HepG2 (cell line): Measurements from ENCODE around the gene NDUFAF5. TPM values are rescaled to one million over a fixed set of nuclear protein-coding genes. Genes with fewer than 3 reads are reported as not detected.

Source experiments
- ATM ChIP-seq: fragments of 450-650 bp; IDR thresholded peaks from 2 replicates; pipeline ENCODE4 v1.7.1; 2017; ENCODE audit warnings: mild to moderate bottlenecking, borderline replicate concordance
- CCDC6 ChIP-seq: sonication (generic); formaldehyde crosslinking; IDR thresholded peaks from 2 replicates; pipeline ENCODE4 v1.8.1; 2022; ENCODE audit warnings: mild to moderate bottlenecking, missing genetic modification reagents, moderate library complexity
- FOXO1 ChIP-seq: sonication (generic); formaldehyde crosslinking; IDR thresholded peaks from 2 replicates; pipeline ENCODE4 v1.4.0; 2020; ENCODE audit warnings: missing genetic modification reagents
- HNRNPK ChIP-seq: fragments of 200-400 bp; formaldehyde crosslinking; IDR thresholded peaks from 2 replicates; pipeline ENCODE4 v1.6.1; 2018; ENCODE audit warnings: low read length, low read depth, moderate library complexity, mild to moderate bottlenecking; ENCODE audit not compliant: poor library complexity, severe bottlenecking
- ISL2 ChIP-seq: sonication (generic); formaldehyde crosslinking; IDR thresholded peaks from 2 replicates; pipeline ENCODE4 v1.5.0; 2020; ENCODE audit warnings: missing genetic modification reagents
- MYC ChIP-seq: sonication (generic); formaldehyde crosslinking; IDR thresholded peaks from 2 replicates; pipeline ENCODE4 v1.9.0; 2021; ENCODE audit warnings: missing genetic modification reagents, borderline replicate concordance
- NFE2 ChIP-seq: sonication (generic); formaldehyde crosslinking; IDR thresholded peaks from 2 replicates; pipeline ENCODE4 v1.4.0; 2020; ENCODE audit warnings: missing genetic modification reagents
- NFIC ChIP-seq: IDR thresholded peaks from 2 replicates; pipeline ENCODE4 v1.6.1; 2012; ENCODE audit warnings: mild to moderate bottlenecking, low read length, inconsistent platforms
- PHF8 ChIP-seq: sonication (generic); formaldehyde crosslinking; IDR thresholded peaks from 2 replicates; pipeline ENCODE4 v1.5.0; 2020; ENCODE audit warnings: missing genetic modification reagents
- REPIN1 ChIP-seq: sonication (generic); formaldehyde crosslinking; IDR thresholded peaks from 2 replicates; pipeline ENCODE4 v1.8.0; 2022; ENCODE audit warnings: missing genetic modification reagents, low read depth, mild to moderate bottlenecking, borderline replicate concordance
- REXO4 ChIP-seq: sonication (generic); formaldehyde crosslinking; IDR thresholded peaks from 2 replicates; pipeline ENCODE4 v1.8.0; 2022; ENCODE audit warnings: missing genetic modification reagents, mild to moderate bottlenecking, borderline replicate concordance
- TBX2 ChIP-seq: sonication (generic); formaldehyde crosslinking; IDR thresholded peaks from 2 replicates; pipeline ENCODE4 v1.5.0; 2020; ENCODE audit warnings: missing genetic modification reagents, mild to moderate bottlenecking, borderline replicate concordance
- TCF12 ChIP-seq, 2 experiments: fragments of 450-650 bp in 1 of 2; sonication (generic) in 1 of 2; formaldehyde crosslinking in 1 of 2; IDR thresholded peaks; 2 replicates each; pipeline versions ENCODE4 v1.6.1 to v1.8.0; 2017 to 2022; ENCODE audit warnings: antibody characterized with exemption in 1 of 2, mild to moderate bottlenecking in 1 of 2, missing genetic modification reagents in 1 of 2, moderate library complexity in 1 of 2
- TCF7L2 ChIP-seq: IDR thresholded peaks from 2 replicates; pipeline ENCODE4 v1.6.1; 2011; ENCODE audit warnings: mild to moderate bottlenecking, low read depth, low read length, moderate library complexity
- XBP1 ChIP-seq: sonication (generic); formaldehyde crosslinking; IDR thresholded peaks from 2 replicates; pipeline ENCODE4 v1.5.0; 2020; ENCODE audit warnings: missing genetic modification reagents
- ZNF672 ChIP-seq: sonication (generic); formaldehyde crosslinking; IDR thresholded peaks from 2 replicates; pipeline ENCODE4 v1.8.1; 2022; ENCODE audit warnings: missing genetic modification reagents
- ZNF768 ChIP-seq: sonication (generic); formaldehyde crosslinking; IDR thresholded peaks from 2 replicates; pipeline ENCODE4 v1.4.0; 2020; ENCODE audit warnings: missing genetic modification reagents
- ZSCAN12 ChIP-seq: sonication (generic); formaldehyde crosslinking; IDR thresholded peaks from 2 replicates; pipeline ENCODE4 v1.9.0; 2021; ENCODE audit warnings: mild to moderate bottlenecking, missing genetic modification reagents
- ZZZ3 ChIP-seq: sonication (generic); formaldehyde crosslinking; IDR thresholded peaks from 2 replicates; pipeline ENCODE4 v1.4.0; 2020; ENCODE audit warnings: missing genetic modification reagents, mild to moderate bottlenecking, borderline replicate concordance
- polyA plus RNA-seq, 8 experiments: library from polyadenylated mRNA; depleted of rRNA in 3 of 8; stranded (reverse) in 7 of 8; unstranded in 1 of 8; fragments of >200 nt; fragmentation: Illumina TruSeq in 4 of 8; extraction: Trizol in 4 of 8; gene quantifications; 2 replicates each; pipeline versions ENCODE4 v1.2.1 to v1.2.3, GENCODE V29; 2011 to 2016; ENCODE audit warnings: low read depth in 4 of 8, missing spikeins in 1 of 8, mixed read lengths in 1 of 8; ENCODE audit not compliant: insufficient read depth in 1 of 8
- total RNA-seq, 5 experiments: library from RNA; depleted of rRNA; stranded (reverse); fragments of >200 nt; fragmentation: Illumina TruSeq; extraction: Trizol; gene quantifications; 2 replicates each; pipeline ENCODE4 v1.2.3, GENCODE V29; 2016; ENCODE audit warnings: low read depth in 1 of 5
- TF ChIP-seq, protein P1 (sequence below): sonication (generic); formaldehyde crosslinking; IDR thresholded peaks from 2 replicates; pipeline ENCODE4 v1.8.1; 2022; ENCODE audit warnings: mild to moderate bottlenecking, missing genetic modification reagents
- TF ChIP-seq, protein P2 (sequence below): IDR thresholded peaks from 2 replicates; pipeline ENCODE4 v1.6.1; 2016; ENCODE audit warnings: low read depth, missing genetic modification reagents, missing compliant biosample characterization
- TF ChIP-seq, protein P3 (sequence below): conservative IDR thresholded peaks from 2 replicates; pipeline ENCODE4 v1.6.1; 2018; ENCODE audit warnings: missing genetic modification reagents
- TF ChIP-seq, protein P4 (sequence below): IDR thresholded peaks from 2 replicates; pipeline ENCODE4 v1.6.1; 2016

Gene NDUFAF5
- total and polyA plus RNA-seq, 2 of the 13 experiments (the other 11 are each of a cell fraction or from before 2014, with no cell fraction given) = 23.1 to 66.7 TPM

DNA sequence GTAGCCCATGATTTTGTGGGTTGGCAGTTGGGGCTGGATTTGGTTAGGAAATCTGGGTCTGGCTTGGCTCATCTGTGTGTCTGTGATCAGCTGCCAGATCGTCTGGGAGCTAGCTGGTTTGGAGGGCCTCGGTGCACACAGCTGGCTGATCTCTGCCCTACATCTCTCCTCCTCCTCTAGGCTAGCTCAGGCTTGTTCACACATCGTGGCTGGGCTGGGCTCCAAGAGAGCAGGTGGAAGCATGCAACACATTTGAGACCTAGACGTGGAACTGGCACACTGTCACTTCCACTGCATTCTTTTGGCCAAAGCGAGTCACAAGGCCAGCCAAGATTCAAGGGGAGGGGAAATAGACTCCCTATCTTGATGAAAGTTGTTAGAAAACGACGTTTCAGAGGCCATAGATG is 15.9 kb downstream of the NDUFAF5 start (continued):
- TF ChIP-seq TBX2 (CRISPR knock-in tag) (peak; percentile 97), FOXO1 (CRISPR knock-in tag) (peak; percentile 66; the same call in 1 of the 2 replicates), REPIN1 (peak; percentile 72; the same call in 1 of the 2 replicates), NFIC (no peak; the same call in 1 of the 2 replicates), TCF12 (IDR thresholded peaks at IDR 0.05) (no peak), TCF12 (CRISPR knock-in tag; IDR thresholded peaks at IDR 0.05) (no peak), REXO4 (CRISPR knock-in tag) (no peak), CCDC6 (peak; percentile 75; the same call in 1 of the 2 replicates), NFE2 (CRISPR knock-in tag) (no peak), ZSCAN12 (CRISPR knock-in tag) (no peak), ZZZ3 (no peak), ZNF672 (CRISPR knock-in tag) (no peak), ATM (no peak), ISL2 (CRISPR knock-in tag) (no peak), MYC (CRISPR knock-in tag) (peak; percentile 85; the same call in 1 of the 2 replicates), XBP1 (CRISPR knock-in tag) (no peak), HNRNPK (no peak), TCF7L2 (no peak), PHF8 (CRISPR knock-in tag) (no peak), ZNF768 (CRISPR knock-in tag) (0 out of 2 replicates have a peak, but pooled peaks have one; percentile 41)
- TF ChIP-seq, protein P1, sequence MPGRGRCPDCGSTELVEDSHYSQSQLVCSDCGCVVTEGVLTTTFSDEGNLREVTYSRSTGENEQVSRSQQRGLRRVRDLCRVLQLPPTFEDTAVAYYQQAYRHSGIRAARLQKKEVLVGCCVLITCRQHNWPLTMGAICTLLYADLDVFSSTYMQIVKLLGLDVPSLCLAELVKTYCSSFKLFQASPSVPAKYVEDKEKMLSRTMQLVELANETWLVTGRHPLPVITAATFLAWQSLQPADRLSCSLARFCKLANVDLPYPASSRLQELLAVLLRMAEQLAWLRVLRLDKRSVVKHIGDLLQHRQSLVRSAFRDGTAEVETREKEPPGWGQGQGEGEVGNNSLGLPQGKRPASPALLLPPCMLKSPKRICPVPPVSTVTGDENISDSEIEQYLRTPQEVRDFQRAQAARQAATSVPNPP = no peak
- TF ChIP-seq, protein P2, sequence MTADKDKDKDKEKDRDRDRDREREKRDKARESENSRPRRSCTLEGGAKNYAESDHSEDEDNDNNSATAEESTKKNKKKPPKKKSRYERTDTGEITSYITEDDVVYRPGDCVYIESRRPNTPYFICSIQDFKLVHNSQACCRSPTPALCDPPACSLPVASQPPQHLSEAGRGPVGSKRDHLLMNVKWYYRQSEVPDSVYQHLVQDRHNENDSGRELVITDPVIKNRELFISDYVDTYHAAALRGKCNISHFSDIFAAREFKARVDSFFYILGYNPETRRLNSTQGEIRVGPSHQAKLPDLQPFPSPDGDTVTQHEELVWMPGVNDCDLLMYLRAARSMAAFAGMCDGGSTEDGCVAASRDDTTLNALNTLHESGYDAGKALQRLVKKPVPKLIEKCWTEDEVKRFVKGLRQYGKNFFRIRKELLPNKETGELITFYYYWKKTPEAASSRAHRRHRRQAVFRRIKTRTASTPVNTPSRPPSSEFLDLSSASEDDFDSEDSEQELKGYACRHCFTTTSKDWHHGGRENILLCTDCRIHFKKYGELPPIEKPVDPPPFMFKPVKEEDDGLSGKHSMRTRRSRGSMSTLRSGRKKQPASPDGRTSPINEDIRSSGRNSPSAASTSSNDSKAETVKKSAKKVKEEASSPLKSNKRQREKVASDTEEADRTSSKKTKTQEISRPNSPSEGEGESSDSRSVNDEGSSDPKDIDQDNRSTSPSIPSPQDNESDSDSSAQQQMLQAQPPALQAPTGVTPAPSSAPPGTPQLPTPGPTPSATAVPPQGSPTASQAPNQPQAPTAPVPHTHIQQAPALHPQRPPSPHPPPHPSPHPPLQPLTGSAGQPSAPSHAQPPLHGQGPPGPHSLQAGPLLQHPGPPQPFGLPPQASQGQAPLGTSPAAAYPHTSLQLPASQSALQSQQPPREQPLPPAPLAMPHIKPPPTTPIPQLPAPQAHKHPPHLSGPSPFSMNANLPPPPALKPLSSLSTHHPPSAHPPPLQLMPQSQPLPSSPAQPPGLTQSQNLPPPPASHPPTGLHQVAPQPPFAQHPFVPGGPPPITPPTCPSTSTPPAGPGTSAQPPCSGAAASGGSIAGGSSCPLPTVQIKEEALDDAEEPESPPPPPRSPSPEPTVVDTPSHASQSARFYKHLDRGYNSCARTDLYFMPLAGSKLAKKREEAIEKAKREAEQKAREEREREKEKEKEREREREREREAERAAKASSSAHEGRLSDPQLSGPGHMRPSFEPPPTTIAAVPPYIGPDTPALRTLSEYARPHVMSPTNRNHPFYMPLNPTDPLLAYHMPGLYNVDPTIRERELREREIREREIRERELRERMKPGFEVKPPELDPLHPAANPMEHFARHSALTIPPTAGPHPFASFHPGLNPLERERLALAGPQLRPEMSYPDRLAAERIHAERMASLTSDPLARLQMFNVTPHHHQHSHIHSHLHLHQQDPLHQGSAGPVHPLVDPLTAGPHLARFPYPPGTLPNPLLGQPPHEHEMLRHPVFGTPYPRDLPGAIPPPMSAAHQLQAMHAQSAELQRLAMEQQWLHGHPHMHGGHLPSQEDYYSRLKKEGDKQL (CRISPR knock-in tag) = no peak; the same call in 1 of the 2 replicates
- TF ChIP-seq, protein P3, sequence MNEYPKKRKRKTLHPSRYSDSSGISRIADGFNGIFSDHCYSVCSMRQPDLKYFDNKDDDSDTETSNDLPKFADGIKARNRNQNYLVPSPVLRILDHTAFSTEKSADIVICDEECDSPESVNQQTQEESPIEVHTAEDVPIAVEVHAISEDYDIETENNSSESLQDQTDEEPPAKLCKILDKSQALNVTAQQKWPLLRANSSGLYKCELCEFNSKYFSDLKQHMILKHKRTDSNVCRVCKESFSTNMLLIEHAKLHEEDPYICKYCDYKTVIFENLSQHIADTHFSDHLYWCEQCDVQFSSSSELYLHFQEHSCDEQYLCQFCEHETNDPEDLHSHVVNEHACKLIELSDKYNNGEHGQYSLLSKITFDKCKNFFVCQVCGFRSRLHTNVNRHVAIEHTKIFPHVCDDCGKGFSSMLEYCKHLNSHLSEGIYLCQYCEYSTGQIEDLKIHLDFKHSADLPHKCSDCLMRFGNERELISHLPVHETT (CRISPR knock-in tag) = no peak
- TF ChIP-seq, protein P4, sequence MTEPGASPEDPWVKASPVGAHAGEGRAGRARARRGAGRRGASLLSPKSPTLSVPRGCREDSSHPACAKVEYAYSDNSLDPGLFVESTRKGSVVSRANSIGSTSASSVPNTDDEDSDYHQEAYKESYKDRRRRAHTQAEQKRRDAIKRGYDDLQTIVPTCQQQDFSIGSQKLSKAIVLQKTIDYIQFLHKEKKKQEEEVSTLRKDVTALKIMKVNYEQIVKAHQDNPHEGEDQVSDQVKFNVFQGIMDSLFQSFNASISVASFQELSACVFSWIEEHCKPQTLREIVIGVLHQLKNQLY (CRISPR knock-in tag) = peak; percentile 70
